ENCODE data around the gene NFIX.

Gene NFIX

GRCh38 chr19:13060233-13060963 lies 65.1 kb downstream of the NFIX start:
- no peak for DNase-seq

GRCh38 chr19:13060964-13061927 lies 66.0 kb downstream of the NFIX start:
- peak; percentile 58 to 80 for DNase-seq

GRCh38 chr19:13062317-13062716 lies 67.0 kb downstream of the NFIX start:
- no peak for DNase-seq

GRCh38 chr19:13063461-13064091 lies 68.3 kb downstream of the NFIX start:
- no peak for DNase-seq

GRCh38 chr19:13064092-13064489 lies 68.8 kb downstream of the NFIX start:
- DNase-seq: no peak

DNA sequence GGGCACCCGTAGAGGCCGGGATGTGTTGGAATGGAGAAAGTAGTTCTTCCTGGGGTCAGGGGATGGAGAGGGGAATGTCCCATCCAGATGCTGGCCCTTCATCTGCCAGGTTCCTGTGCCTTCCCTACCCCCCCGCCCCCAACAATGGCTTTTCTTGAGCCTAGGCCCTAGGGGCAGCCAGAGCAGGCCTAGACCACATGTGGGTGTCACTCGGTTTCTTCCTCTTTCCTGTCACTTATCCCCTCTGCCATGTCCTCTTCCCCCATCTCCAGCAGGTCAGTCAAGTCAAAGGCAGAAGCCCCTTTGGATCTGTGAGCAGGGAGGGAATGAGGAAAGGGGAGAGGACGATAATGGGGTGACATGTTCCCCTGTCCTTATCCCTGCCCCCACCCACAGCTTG lies 71.0 kb downstream of the NFIX start:
- no peak for DNase-seq

GRCh38 chr19:13066933-13067807 lies 71.9 kb downstream of the NFIX start:
- DNase-seq: no peak

DNA sequence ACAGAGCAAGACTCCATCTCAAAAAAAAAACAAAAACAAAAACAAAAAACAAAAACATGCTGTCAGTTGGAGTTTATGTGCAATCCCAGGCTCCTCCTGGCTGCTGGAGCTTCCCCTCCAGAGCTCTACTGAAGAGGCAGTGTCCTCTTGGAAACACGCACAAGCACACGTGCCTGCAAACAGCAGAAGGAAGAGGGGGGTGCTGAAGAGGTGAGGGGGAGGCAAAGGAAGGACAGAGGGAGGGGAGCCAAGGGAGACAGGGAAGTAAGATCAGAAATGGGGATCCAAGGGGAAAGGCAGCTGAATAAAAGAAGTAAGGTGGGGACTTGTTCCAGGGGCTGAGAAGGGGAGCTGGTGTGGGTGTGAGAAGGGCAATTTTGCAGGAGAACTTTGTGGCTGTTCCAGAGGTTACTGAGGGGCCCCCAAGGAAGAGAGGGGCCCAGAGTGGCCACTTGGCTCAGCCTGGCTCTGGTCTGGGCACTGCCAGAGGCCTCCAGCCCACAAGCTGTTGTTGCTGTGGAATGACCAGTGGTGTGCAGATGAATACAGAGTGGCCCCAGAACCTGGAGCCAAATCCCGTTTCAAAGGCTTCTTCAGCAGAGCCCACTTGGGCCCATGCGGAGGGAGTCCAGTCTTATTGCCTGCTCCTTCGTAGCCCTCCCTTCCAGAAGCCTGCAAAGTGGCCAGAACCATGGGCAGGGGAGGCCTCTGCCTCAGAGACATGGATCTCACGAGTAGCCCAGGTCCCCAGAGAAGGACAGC lies 73.0 kb downstream of the NFIX start:
- no peak for DNase-seq

DNA sequence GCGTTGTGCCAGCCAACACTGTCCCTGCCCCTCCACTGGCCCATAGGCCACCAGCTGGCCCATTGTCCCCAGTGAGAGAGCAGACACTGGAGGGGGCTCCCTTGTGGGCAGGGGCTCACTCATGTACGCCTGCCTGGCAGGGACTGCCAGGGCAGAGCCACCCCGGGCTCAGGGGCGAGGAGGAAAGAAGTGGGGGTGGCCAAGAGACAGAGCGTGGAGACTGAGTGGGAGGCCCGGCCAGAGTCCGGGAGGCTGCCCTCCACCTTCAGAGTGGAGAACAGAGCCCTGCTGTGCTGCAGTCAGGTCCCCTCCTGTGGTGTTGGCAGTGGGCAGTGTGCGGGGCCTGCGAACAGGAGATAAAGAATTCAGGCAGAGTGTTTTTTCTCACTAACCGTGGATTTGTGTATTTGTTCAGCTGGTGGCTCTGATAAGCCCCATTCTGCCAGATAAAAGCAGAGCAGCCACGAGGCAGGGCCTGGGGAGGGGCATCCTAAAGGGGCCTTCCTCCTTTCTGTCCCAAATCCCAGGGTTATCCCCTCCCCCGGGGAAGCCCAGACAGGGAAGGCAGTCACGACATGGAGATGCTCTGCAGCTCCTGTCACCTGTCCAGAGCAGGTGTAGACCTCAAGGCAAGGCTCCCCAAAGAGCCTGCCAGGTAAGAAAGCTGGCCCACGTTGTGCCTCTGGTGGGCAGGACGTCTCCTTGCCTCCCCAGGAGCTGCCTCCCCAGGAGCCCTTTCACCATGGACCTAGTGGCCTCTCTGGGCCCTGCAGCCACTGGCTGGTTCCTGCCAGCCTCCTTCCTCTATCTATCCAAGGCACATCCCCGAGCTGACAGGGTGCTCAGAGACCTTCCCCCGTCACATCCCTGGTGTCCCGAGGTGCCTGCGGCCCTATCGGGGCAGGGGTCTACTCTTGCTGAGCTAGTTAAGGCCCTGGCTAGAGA lies 74.4 kb downstream of the NFIX start:
- no peak for DNase-seq

- DNase-seq: no peak
Measured at GRCh38 chr19:13070425-13071140, 75.3 kb downstream of the NFIX start.

DNA sequence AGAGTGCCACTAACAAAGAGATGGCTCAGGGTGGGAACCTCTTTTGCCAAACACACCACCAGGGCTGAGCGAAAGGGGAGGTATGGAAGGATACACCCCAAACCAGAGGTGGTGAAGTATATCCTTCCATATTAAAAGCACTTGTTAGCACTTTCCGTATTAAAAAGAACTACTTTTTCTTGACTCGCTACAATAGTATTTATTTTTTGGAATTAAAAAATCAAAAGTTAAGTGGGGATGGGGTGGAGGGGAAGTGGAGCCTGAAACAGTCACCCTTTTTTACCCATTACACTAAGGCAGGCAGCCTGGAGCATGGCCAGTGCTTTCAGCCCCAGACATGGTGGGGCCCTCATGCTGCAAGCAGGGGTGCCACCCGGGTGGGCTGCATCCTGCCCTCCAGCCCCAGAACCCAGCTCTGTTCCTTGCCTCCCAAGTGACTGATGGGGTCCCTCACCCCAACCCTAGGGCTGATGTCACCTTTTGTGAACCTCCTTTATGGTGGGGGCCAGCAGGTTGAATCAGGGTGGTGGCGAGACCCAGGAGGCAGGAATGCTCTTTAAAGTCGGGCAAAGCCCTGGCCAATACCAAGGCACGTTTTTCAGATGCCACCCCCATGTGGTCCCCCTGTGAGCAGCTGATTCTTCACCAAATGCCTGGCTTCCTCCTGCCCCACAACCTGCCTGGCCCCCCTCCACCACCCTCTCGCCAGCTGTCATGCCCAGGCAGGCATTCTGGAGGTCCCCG lies 76.3 kb downstream of the NFIX start:
- DNase-seq: no peak

- DNase-seq: no peak
Measured at GRCh38 chr19:13072188-13072908, 77.1 kb downstream of the NFIX start.

- DNase-seq: no peak
Measured at GRCh38 chr19:13073263-13073662, 78.0 kb downstream of the NFIX start.

DNA sequence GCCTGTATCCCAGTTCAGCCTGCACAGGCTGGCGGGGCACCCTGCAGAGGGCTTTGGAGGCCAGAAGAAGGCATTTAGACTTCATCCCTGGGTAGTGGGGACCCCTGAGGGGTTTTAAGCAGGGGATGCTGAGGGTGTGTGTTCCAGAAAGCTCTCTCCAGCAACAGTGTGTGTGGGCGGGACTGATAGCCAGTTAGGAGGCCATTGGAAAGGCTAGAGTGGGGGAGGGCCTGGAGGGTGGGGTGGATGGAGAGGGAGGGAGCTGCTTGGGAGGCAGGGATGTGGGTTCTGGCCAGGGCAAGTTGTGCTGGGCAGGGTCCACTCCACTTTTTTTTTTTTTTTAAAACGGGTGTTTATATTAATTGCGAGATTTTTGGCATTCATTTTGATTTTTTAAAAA lies 79.1 kb downstream of the NFIX start:
- no peak for DNase-seq

GRCh38 chr19:13076320-13076719 lies 81.0 kb downstream of the NFIX start:
- no peak for DNase-seq

- no peak for DNase-seq
Measured at GRCh38 chr19:13076787-13077186, 81.5 kb downstream of the NFIX start.

DNA sequence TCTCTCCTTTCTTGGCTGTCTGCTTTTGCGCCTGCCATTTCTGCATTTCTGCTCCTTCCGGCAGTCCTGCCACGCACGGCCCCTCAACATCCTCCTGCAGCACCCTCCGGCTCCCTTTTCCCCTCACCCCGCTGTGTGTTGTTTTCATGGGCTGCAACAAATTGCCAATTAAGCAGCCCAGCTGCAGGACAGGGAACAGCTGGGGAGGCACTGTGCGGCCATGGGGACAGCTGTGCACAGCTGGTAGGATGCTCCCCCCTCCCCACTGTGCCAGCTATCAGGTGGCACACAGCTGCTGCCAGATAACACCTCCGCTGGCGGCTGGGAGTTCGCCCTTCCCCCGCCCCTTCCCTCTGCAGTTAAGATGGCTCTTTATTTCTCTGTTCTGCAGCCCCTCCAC lies 82.0 kb downstream of the NFIX start:
- DNase-seq: no peak

GRCh38 chr19:13078381-13078780 lies 83.1 kb downstream of the NFIX start:
- DNase-seq: no peak

All from stimulated activated CD4-positive, alpha-beta T cell treated with anti-CD3 and anti-CD28 coated beads, Interleukin-4, amount 100 ng/mL, for 4 hours (primary cell).